ENCODE results near the gene ADCY7. TPM values are rescaled to one million over a fixed set of nuclear protein-coding genes. Genes with fewer than 3 reads are reported as not detected.

ADCY7 gene
- total RNA-seq, 2 donors from 2014 or later: 30.1 to 37.2 TPM

DNA sequence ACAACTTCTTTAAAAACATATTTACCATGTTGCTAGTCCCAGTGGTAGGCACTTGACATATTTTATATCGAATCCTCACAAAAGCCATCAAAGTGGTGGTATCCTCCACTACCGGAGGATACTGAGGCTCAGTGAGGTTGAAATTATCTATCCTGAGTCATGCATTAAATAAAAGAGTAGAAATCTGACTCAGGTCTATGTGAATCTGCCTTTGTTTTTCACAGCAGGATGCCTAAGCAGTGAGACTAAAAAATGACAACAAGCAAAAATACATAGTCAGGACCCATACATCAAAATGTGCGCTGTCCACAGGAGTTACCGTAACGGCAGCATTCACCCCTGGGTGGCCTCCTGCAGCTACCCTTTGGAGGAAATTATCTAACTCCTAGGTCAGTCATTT, 84.8 kb downstream of the ADCY7 start:
- H3K27me3 ChIP-seq (ENCODE audit: control insufficient read depth, insufficient read depth, low read length, poor library complexity, severe bottlenecking): no peaks in the 10 kb centered on the region
- Mint-ChIP-seq H3K36me3 (ENCODE audit: low read depth) (peaks cover 69% of the 10 kb centered on the region), H3K27me3 (ENCODE audit: insufficient read depth) (no peaks in the 10 kb centered on the region), H3K4me1 (no peaks in the 10 kb centered on the region), H3K4me3 (no peak overlapping the region), H3K9me3 (peaks cover 19% of the 10 kb centered on the region), H3K27ac (no peak overlapping the region)
- TF ChIP-seq, protein P1, sequence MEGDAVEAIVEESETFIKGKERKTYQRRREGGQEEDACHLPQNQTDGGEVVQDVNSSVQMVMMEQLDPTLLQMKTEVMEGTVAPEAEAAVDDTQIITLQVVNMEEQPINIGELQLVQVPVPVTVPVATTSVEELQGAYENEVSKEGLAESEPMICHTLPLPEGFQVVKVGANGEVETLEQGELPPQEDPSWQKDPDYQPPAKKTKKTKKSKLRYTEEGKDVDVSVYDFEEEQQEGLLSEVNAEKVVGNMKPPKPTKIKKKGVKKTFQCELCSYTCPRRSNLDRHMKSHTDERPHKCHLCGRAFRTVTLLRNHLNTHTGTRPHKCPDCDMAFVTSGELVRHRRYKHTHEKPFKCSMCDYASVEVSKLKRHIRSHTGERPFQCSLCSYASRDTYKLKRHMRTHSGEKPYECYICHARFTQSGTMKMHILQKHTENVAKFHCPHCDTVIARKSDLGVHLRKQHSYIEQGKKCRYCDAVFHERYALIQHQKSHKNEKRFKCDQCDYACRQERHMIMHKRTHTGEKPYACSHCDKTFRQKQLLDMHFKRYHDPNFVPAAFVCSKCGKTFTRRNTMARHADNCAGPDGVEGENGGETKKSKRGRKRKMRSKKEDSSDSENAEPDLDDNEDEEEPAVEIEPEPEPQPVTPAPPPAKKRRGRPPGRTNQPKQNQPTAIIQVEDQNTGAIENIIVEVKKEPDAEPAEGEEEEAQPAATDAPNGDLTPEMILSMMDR (conservative IDR thresholded peaks at IDR 0.05): no peak
- H3K36me3 ChIP-seq (ENCODE audit: control insufficient read depth, insufficient read depth, low read length): peaks cover 63% of the 10 kb centered on the region
- no peak overlapping the region for H3K4me3 ChIP-seq (ENCODE audit: low read length)
- no peak for DNase-seq
- H3K9ac ChIP-seq (ENCODE audit: extremely low read depth, low read length, poor library complexity, severe bottlenecking): no peak overlapping the region
- WGBS, 2 experiments (ENCODE audit: insufficient coverage in 1 of 2, insufficient read length in 1 of 2): 95 to 97% methylated on average over 5 of the region's 5 CpGs
- H3K27ac ChIP-seq (ENCODE audit: low read depth, low read length): no peak overlapping the region
- peaks cover 9% of the 10 kb centered on the region for H3K9me3 ChIP-seq (ENCODE audit: control insufficient read depth, low read length)
- no peaks in the 10 kb centered on the region for H3K4me1 ChIP-seq (ENCODE audit: control insufficient read depth, insufficient read depth, low read length)

DNA sequence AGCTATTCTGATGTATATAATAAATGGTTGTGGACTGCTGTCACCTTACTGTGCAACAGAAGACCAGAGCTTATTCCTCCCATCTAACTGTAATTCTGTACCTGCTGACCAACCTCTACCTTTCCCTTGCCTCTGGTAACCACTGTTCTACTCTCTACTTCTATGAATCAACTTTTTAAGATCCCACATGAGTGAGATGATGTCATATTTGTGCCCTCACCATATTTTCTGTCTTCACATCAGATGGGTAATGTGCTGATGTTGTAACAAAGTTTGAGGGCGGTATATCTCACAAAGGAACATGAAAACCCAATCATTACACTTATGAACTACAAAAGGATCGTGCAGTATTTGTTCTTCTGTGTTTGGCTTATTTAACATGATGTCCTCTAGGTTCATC, 85.6 kb downstream of the ADCY7 start:
- Mint-ChIP-seq H3K4me3 (no peak overlapping the region), H3K9me3 (peaks cover 17% of the 10 kb centered on the region), H3K4me1 (no peaks in the 10 kb centered on the region), H3K27me3 (ENCODE audit: insufficient read depth) (no peaks in the 10 kb centered on the region), H3K36me3 (ENCODE audit: low read depth) (peaks cover 65% of the 10 kb centered on the region), H3K27ac (no peak overlapping the region)
- WGBS, 2 experiments (ENCODE audit: insufficient coverage in 1 of 2, insufficient read length in 1 of 2): 100% methylated on average over 2 of the region's 2 CpGs; no CpG with 5 or more reads in 1 of the 2 experiments
- Histone ChIP-seq H3K27me3 (ENCODE audit: control insufficient read depth, insufficient read depth, low read length, poor library complexity, severe bottlenecking) (no peaks in the 10 kb centered on the region), H3K4me3 (ENCODE audit: low read length) (no peak overlapping the region), H3K4me1 (ENCODE audit: control insufficient read depth, insufficient read depth, low read length) (no peaks in the 10 kb centered on the region), H3K9me3 (ENCODE audit: control insufficient read depth, low read length) (peaks cover 9% of the 10 kb centered on the region), H3K36me3 (ENCODE audit: control insufficient read depth, insufficient read depth, low read length) (peaks cover 63% of the 10 kb centered on the region), H3K27ac (ENCODE audit: low read depth, low read length) (no peak overlapping the region), H3K9ac (ENCODE audit: extremely low read depth, low read length, poor library complexity, severe bottlenecking) (no peak overlapping the region)
- DNase-seq: no peak
- TF ChIP-seq, protein P1 (conservative IDR thresholded peaks at IDR 0.05): no peak

DNA sequence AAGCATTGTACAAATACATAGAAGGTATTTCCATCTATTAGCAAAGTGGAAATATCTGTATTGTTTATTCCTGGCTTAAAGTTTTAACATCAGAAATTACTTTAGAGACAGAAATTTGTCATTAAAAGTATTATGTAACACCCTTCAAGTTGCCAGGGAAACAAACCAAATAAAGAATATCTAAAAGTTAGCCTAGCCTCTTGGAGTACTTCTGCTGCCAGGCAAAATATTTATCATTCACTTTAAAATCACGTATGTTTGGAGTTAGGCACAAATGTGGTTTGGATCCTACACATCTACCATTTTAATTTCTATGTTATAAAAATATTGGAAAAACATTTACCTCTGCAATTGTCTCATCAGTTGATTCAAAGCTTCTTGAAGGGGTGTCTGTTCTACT, 87.7 kb downstream of the ADCY7 start:
- no CpG with 5 or more reads among the region's 1 CpG for WGBS, 2 experiments (ENCODE audit: insufficient coverage in 1 of 2, insufficient read length in 1 of 2)
- H3K4me3 ChIP-seq (ENCODE audit: low read length): no peak overlapping the region
- H3K27me3 ChIP-seq (ENCODE audit: control insufficient read depth, insufficient read depth, low read length, poor library complexity, severe bottlenecking): no peaks in the 10 kb centered on the region
- Mint-ChIP-seq H3K27me3 (ENCODE audit: insufficient read depth) (no peaks in the 10 kb centered on the region), H3K4me1 (no peaks in the 10 kb centered on the region), H3K27ac (no peak overlapping the region), H3K9me3 (peaks cover 6% of the 10 kb centered on the region), H3K36me3 (ENCODE audit: low read depth) (peaks cover 67% of the 10 kb centered on the region), H3K4me3 (no peak overlapping the region)
- H3K36me3 ChIP-seq (ENCODE audit: control insufficient read depth, insufficient read depth, low read length): peaks cover 80% of the 10 kb centered on the region
- DNase-seq: no peak
- H3K27ac ChIP-seq (ENCODE audit: low read depth, low read length): no peak overlapping the region
- TF ChIP-seq, protein P1 (conservative IDR thresholded peaks at IDR 0.05): no peak
- H3K9ac ChIP-seq (ENCODE audit: extremely low read depth, low read length, poor library complexity, severe bottlenecking): no peak overlapping the region
- H3K4me1 ChIP-seq (ENCODE audit: control insufficient read depth, insufficient read depth, low read length): no peaks in the 10 kb centered on the region
- peaks cover 9% of the 10 kb centered on the region for H3K9me3 ChIP-seq (ENCODE audit: control insufficient read depth, low read length)
